Fibroblast of villous mesenchyme (primary cell): ENCODE measurements around the gene TCEAL8. TPM values are rescaled to one million over a fixed set of nuclear protein-coding genes. Genes with fewer than 3 reads are reported as not detected.
A peak's percentile ranks its signal among the peaks of the same experiment; 100 is the strongest.

Experiments
- DNase-seq: peaks from one replicate; pipeline ENCODE4 v3.0.0-alpha.2; 2010; ENCODE audit warnings: low read depth
- H3K4me3 ChIP-seq: 2 replicates; pipeline ENCODE4 v1.5.1; 2011; ENCODE audit warnings: low read depth, mild to moderate bottlenecking, low read length
- total RNA-seq: library from RNA; depleted of rRNA; stranded (reverse); fragments of >200 nt; gene quantifications from 2 replicates; pipeline ENCODE4 v1.2.3, GENCODE V29; 2012
- TF ChIP-seq, protein P1 (sequence below): IDR thresholded peaks from 2 replicates; pipeline ENCODE4 v1.5.1; 2012; ENCODE audit warnings: low read depth, mild to moderate bottlenecking, low read length; ENCODE audit not compliant: insufficient read depth

Gene TCEAL8
- total RNA-seq, 1 donor: 125 TPM

DNA sequence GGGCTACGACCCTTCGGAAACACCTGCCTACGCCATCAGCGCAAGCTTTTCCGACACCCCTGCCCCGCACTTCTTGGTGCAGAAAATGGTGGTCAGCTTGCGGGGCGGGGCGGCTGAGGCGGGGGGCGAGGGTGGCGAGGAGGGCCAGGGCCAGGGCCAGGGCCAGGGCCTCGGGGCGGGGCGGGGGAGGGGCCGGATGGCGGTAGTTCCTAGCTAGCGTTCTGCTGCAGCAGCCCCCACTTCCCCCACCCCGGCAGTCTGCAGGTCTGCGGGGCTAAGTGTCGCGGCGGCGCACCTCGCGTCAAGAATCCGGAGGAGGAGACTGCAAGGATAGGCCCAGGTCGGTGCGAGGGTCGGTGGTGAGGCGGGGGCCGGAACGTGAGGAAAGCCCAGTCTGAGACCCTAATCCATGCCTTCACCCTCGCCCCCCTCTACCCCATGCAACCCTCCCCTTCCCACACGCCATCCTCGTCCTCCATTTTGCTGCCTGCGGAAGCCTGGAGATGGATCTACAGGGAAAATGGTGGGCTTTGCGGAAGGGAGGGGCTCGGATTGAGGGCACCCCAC lies 39.4 kb downstream of the TCEAL8 start:
- DNase-seq: peak; percentile 4
- TF ChIP-seq, protein P1, sequence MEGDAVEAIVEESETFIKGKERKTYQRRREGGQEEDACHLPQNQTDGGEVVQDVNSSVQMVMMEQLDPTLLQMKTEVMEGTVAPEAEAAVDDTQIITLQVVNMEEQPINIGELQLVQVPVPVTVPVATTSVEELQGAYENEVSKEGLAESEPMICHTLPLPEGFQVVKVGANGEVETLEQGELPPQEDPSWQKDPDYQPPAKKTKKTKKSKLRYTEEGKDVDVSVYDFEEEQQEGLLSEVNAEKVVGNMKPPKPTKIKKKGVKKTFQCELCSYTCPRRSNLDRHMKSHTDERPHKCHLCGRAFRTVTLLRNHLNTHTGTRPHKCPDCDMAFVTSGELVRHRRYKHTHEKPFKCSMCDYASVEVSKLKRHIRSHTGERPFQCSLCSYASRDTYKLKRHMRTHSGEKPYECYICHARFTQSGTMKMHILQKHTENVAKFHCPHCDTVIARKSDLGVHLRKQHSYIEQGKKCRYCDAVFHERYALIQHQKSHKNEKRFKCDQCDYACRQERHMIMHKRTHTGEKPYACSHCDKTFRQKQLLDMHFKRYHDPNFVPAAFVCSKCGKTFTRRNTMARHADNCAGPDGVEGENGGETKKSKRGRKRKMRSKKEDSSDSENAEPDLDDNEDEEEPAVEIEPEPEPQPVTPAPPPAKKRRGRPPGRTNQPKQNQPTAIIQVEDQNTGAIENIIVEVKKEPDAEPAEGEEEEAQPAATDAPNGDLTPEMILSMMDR: no peak
- H3K4me3 ChIP-seq: peak overlapping the region; percentile 71

GRCh38 chrX:103214870-103215424 lies 40.0 kb downstream of the TCEAL8 start, which contains the start of gene BEX4:
Gene BEX4, plus strand, starts transcription at chrX:103215108. Its CDS starts 1,046 bp downstream, at chrX:103216154.
- TF ChIP-seq, protein P1: no peak
- H3K4me3 ChIP-seq: peak within 1 kb of the TSS; percentile 71
- DNase-seq: peak; percentile 66

DNA sequence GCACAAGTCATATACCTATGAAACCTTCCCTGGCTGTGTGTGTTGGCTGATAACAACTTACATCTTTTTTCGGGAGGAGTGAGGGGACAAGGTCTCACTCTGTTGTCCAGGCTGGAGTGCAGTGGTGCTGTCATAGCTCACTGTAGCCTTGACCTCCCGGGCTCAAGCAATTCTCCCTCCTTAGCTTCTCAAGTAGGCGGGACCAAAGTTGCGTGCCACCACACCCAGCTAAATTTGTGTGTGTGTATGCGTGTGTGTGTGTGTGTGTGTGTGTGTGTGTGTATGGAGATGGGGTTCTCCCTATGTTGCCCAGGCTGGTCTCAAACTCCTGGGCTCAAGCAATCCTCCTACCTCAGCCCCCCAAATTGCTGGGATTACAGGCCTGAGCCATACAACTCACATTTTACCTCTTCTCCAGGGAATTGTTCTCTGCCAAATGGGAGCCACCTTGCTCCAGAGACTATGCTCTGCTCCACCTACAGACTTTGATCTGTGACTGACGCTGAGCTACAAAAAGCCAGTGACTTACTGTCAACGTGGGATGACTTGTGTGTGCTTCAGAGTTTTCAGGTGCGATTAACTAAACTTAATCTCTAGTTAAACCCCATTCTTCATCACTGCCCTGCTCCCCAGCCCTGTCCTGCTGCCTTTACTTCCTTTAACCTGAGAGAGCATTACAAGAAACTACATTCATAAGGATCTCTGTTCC lies 42.1 kb downstream of the TCEAL8 start:
- DNase-seq: no peak
- TF ChIP-seq, protein P1: no peak
- H3K4me3 ChIP-seq: no peak overlapping the region

DNA sequence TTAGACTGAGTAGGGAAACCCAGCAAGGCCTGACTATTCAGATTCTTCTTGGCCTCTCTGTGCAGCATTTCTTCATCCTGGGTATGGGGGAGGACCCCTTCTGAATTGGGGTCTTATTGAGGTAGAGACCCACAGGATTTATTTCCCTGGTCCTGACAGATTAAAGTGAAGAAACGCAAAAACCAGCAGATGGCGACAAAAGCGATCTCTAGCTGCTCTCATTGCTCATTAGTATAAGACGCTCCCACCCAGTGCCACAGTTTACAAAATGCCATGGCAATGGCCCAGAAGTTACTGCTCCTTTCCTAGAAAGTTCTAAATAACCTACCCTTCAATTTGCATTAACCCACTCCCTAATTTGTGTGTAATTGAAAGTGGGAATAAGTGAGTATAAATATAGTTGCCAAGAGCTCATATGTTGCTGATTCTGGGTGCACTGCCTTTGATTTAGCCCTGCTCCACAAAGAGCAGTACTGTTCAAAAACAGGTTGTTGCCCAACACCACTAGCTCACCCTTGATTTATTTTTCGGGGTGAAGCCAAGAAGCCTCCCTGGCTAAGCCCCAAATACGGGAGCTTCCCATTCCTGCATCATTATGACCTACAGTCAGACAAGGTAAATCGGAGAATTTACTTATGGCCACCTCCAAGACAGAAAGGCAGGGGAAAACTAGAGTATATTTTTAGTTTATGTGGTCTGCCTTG lies 43.8 kb downstream of the TCEAL8 start:
- no peak overlapping the region for H3K4me3 ChIP-seq
- TF ChIP-seq, protein P1: peak; percentile 42
- peak; percentile 53 for DNase-seq

- no peak for DNase-seq
- TF ChIP-seq, protein P1: no peak
- no peak overlapping the region for H3K4me3 ChIP-seq
Observed at GRCh38 chrX:103210056-103210455, 44.9 kb downstream of the TCEAL8 start.

Other genes starting within 250 kb of the TCEAL8 start
- 1.3 and 2.2 TPM in 2 replicates for gene BEX1, start 191.0 kb downstream of the TCEAL8 start, total RNA-seq
- gene NXF3, start 162.0 kb downstream of the TCEAL8 start, total RNA-seq: not detected in 2 replicates
- gene BEX4, start 40.0 kb downstream of the TCEAL8 start, total RNA-seq: 6.0 and 7.1 TPM in 2 replicates
- not detected in 2 replicates for gene TCEAL5, start 21.6 kb upstream of the TCEAL8 start, total RNA-seq
- under 0.01 and 2.3 TPM in 2 replicates for gene BEX2, start 55.8 kb upstream of the TCEAL8 start, total RNA-seq
- gene TCEAL7, start 75.1 kb upstream of the TCEAL8 start, total RNA-seq: 37.0 and 44.5 TPM in 2 replicates
- 100 and 114 TPM in 2 replicates for gene TCEAL9, start 101.4 kb upstream of the TCEAL8 start, total RNA-seq
- 208 and 255 TPM in 2 replicates for gene BEX3, start 121.4 kb upstream of the TCEAL8 start, total RNA-seq